H1 (cell line): ENCODE measurements around the gene CEP120. TPM values are rescaled to one million over a fixed set of nuclear protein-coding genes. Genes with fewer than 3 reads are reported as not detected.

ENCODE experiments used
- CTCF ChIA-PET: fragments of 300-600 bp; sonication (Branson Sonifier 250); formaldehyde crosslinking; loops from one replicate; lab custom pipeline; 2021; ENCODE audit not compliant: partially characterized antibody; lab: Charles Lee
- POLR2A ChIA-PET: fragments of 300-600 bp; sonication (Branson Sonifier 250); formaldehyde crosslinking; loops from one replicate; lab custom pipeline; 2021; ENCODE audit warnings: inconsistent platforms; ENCODE audit not compliant: partially characterized antibody; lab: Charles Lee
- DNase-seq, 2 experiments: peaks; one replicate each; pipeline versions ENCODE4 v3.0.0 to v3.0.0-alpha.2; 2010 to 2022; ENCODE audit warnings: low spot score in 2 of 2, low read depth in 1 of 2, mixed read lengths in 1 of 2
- FAIRE-seq: peaks from 2 replicates; lab custom pipeline; 2011; peaks lifted over from hg19 to GRCh38; lab: Jason Lieb, UNC
- H2AFZ ChIP-seq: 2 replicates; pipeline ENCODE4 v1.8.1; 2012; ENCODE audit warnings: low read length, inconsistent platforms
- H2AK5ac ChIP-seq: 2 replicates; pipeline ENCODE4 v1.6.1; 2013; ENCODE audit warnings: low read depth, low read length
- H2BK120ac ChIP-seq: replicated peaks from 2 replicates; pipeline ENCODE3; 2013; ENCODE audit warnings: low read depth, low read length, inconsistent platforms
- H2BK12ac ChIP-seq: 2 replicates; pipeline ENCODE4 v1.6.1; 2013; ENCODE audit warnings: low read depth, low read length
- H2BK15ac ChIP-seq: 2 replicates; pipeline ENCODE4 v1.6.1; 2013; ENCODE audit warnings: low read length
- H2BK20ac ChIP-seq: 2 replicates; pipeline ENCODE4 v1.6.1; 2013; ENCODE audit warnings: low read length
- H2BK5ac ChIP-seq: 2 replicates; pipeline ENCODE4 v1.6.1; 2013; ENCODE audit warnings: low read depth, low read length
- H3K14ac ChIP-seq: 2 replicates; pipeline ENCODE4 v1.6.1; 2013; ENCODE audit warnings: inconsistent platforms; ENCODE audit not compliant: insufficient read length
- H3K18ac ChIP-seq: 2 replicates; pipeline ENCODE4 v1.6.1; 2013; ENCODE audit warnings: low read length; ENCODE audit errors: extremely low read depth
- H3K23ac ChIP-seq: 2 replicates; pipeline ENCODE4 v1.6.1; 2013; ENCODE audit warnings: inconsistent platforms; ENCODE audit not compliant: insufficient read length
- H3K23me2 ChIP-seq: 2 replicates; pipeline ENCODE4 v1.6.1; 2013; ENCODE audit warnings: low read depth, low read length
- H3K27ac ChIP-seq: 2 replicates; pipeline ENCODE4 v1.6.1; 2011; ENCODE audit warnings: low read depth, low read length, inconsistent platforms
- H3K27me3 ChIP-seq, 4 experiments: replicated peaks in 1 of 4; 1 replicate in 1 of 4; 2 replicates in 3 of 4; pipeline versions ENCODE4 v1.6.1 to v1.8.1; 2011 to 2013; ENCODE audit warnings: low read length in 3 of 4, mild to moderate bottlenecking in 3 of 4, inconsistent platforms in 2 of 4, mixed read lengths in 2 of 4, moderate library complexity in 1 of 4; ENCODE audit not compliant: control insufficient read depth in 3 of 4, insufficient read depth in 3 of 4; ENCODE audit errors: extremely low read depth in 1 of 4
- H3K36me3 ChIP-seq, 4 experiments: 2 replicates each; pipeline versions ENCODE4 v1.6.1 to v1.8.1; 2011 to 2013; ENCODE audit warnings: mild to moderate bottlenecking in 4 of 4, low read length in 3 of 4, moderate library complexity in 2 of 4, control low read depth in 1 of 4, inconsistent platforms in 1 of 4; ENCODE audit not compliant: insufficient read depth in 4 of 4, control insufficient read depth in 2 of 4
- H3K4ac ChIP-seq: replicated peaks from 2 replicates; pipeline ENCODE3; 2013; ENCODE audit warnings: low read length, low read depth, mixed read lengths, inconsistent platforms; ENCODE audit not compliant: insufficient read length
- H3K4me1 ChIP-seq, 4 experiments: replicated peaks in 1 of 4; 1 replicate in 1 of 4; 2 replicates in 3 of 4; pipeline versions ENCODE4 v1.6.1 to v1.8.1; 2011 to 2013; ENCODE audit warnings: low read length in 3 of 4, inconsistent platforms in 2 of 4, mixed read lengths in 1 of 4; ENCODE audit not compliant: insufficient read depth in 4 of 4, control insufficient read depth in 3 of 4
- H3K4me2 ChIP-seq, 2 experiments: 2 replicates each; pipeline versions ENCODE4 v1.6.1 to v1.8.1; 2011 to 2013; ENCODE audit warnings: low read depth in 2 of 2, low read length in 2 of 2, control low read depth in 1 of 2, inconsistent platforms in 1 of 2, mild to moderate bottlenecking in 1 of 2; ENCODE audit not compliant: insufficient read depth in 1 of 2
- H3K4me3 ChIP-seq, 4 experiments: fragments of 200-600, 300-600 bp in 1 of 4; sonication (generic), shearing (Covaris generic), sonication (Bioruptor Twin) in 1 of 4; 2 replicates each; pipeline versions ENCODE4 v1.5.1 to v1.8.1; 2011 to 2016; ENCODE audit warnings: low read length in 4 of 4, low read depth in 3 of 4, control low read depth in 2 of 4, inconsistent platforms in 2 of 4, mild to moderate bottlenecking in 2 of 4, mixed read lengths in 1 of 4, moderate library complexity in 1 of 4; ENCODE audit not compliant: insufficient read depth in 2 of 4; ENCODE audit errors: extremely low read depth in 1 of 4
- H3K56ac ChIP-seq: replicated peaks from 2 replicates; pipeline ENCODE3; 2013; ENCODE audit warnings: low read depth, mild to moderate bottlenecking, mixed read lengths, low read length, inconsistent platforms; ENCODE audit not compliant: insufficient read length
- H3K79me1 ChIP-seq: 2 replicates; pipeline ENCODE4 v1.6.1; 2013; ENCODE audit warnings: low read depth, low read length, control low read depth
- H3K79me2 ChIP-seq, 2 experiments: 2 replicates each; pipeline versions ENCODE4 v1.6.1 to v1.8.1; 2012 to 2013; ENCODE audit warnings: low read length in 2 of 2, mild to moderate bottlenecking in 2 of 2, inconsistent platforms in 1 of 2; ENCODE audit not compliant: insufficient read depth in 2 of 2, control insufficient read depth in 1 of 2
- H3K9ac ChIP-seq, 4 experiments: replicated peaks in 1 of 4; 1 replicate in 1 of 4; 2 replicates in 3 of 4; pipeline versions ENCODE4 v1.6.1 to v1.8.1; 2011 to 2013; ENCODE audit warnings: low read depth in 3 of 4, low read length in 3 of 4, control low read depth in 2 of 4, mild to moderate bottlenecking in 2 of 4, moderate library complexity in 2 of 4, inconsistent platforms in 1 of 4; ENCODE audit errors: extremely low read depth in 1 of 4
- H3K9me3 ChIP-seq, 2 experiments: 2 replicates each; pipeline versions ENCODE4 v1.6.1 to v1.8.1; 2012 to 2013; ENCODE audit warnings: mild to moderate bottlenecking in 2 of 2, moderate library complexity in 2 of 2, control low read depth in 1 of 2, inconsistent platforms in 1 of 2, low read depth in 1 of 2, low read length in 1 of 2, mixed read lengths in 1 of 2; ENCODE audit not compliant: insufficient read depth in 2 of 2
- H4K20me1 ChIP-seq, 2 experiments: replicated peaks in 1 of 2; 2 replicates each; pipeline versions ENCODE3 to v1.8.1; 2011 to 2013; ENCODE audit warnings: inconsistent platforms in 2 of 2, low read length in 2 of 2, mild to moderate bottlenecking in 1 of 2; ENCODE audit not compliant: insufficient read depth in 2 of 2, control insufficient read depth in 1 of 2
- H4K5ac ChIP-seq: 2 replicates; pipeline ENCODE4 v1.6.1; 2013; ENCODE audit warnings: low read length, low read depth, mixed read lengths, inconsistent platforms; ENCODE audit not compliant: insufficient read length
- H4K8ac ChIP-seq: 2 replicates; pipeline ENCODE4 v1.8.0; 2013; ENCODE audit warnings: mild to moderate bottlenecking, moderate library complexity, low read length, inconsistent platforms; ENCODE audit not compliant: insufficient read depth; ENCODE audit errors: extremely low read depth
- H4K91ac ChIP-seq: replicated peaks from 2 replicates; pipeline ENCODE3; 2013; ENCODE audit warnings: low read length, mixed read lengths, inconsistent platforms; ENCODE audit not compliant: insufficient read length
- WGBS, 2 experiments: shearing (Covaris generic) in 1 of 2; methylation state at CpG; one replicate each; pipeline versions ENCODE4 v1.1.6 to v1.1.7; 2013 to 2015; ENCODE audit warnings: low lambda C conversion rate in 2 of 2, mixed read lengths in 2 of 2, inconsistent platforms in 1 of 2, low coverage in 1 of 2, missing lambda C conversion rate in 1 of 2; ENCODE audit not compliant: insufficient replicate concordance in 2 of 2, insufficient coverage in 1 of 2, insufficient read length in 1 of 2; ENCODE audit errors: extremely low coverage in 1 of 2, missing lambda C conversion rate in 1 of 2; 5-methylcytosine and 5-hydroxymethylcytosine counted together
- polyA plus RNA-seq, 7 experiments: library from polyadenylated mRNA; depleted of rRNA in 3 of 7; stranded (reverse) in 5 of 7; unstranded in 2 of 7; fragments of >200 nt in 5 of 7; fragments of 200-250 nt in 2 of 7; gene quantifications; 1 replicate in 5 of 7; 2 replicates in 1 of 7; 4 replicates in 1 of 7; pipeline versions ENCODE4 v1.2.1 to v1.2.3, GENCODE V29; 2011 to 2013; ENCODE audit warnings: missing spikeins in 2 of 7, mixed read lengths in 2 of 7
- total RNA-seq: library from RNA; stranded (reverse); fragmentation: NEBNext Ultra II Directional; extraction: Animal tissue kit (Norgen Biotek cat#: 25700); gene quantifications from 2 replicates; pipeline ENCODE4 v1.2.1, GENCODE V29; 2021

CEP120 gene
- total and polyA plus RNA-seq, 2 of the 8 experiments (the other 6 are each of a cell fraction or from before 2014, with no cell fraction given), result 9.3 to 17.9 TPM

- no peaks in the 10 kb centered on the region for H3K23me2 ChIP-seq
- H3K4me2 ChIP-seq, result no peak overlapping the region
- no peak overlapping the region for H4K5ac ChIP-seq
- H4K8ac ChIP-seq, result no peak overlapping the region
- H4K20me1 ChIP-seq, result no peaks in the 10 kb centered on the region
- FAIRE-seq (no peak), DNase-seq (no peak)
- no peak overlapping the region for H3K4ac ChIP-seq
- whole genome bisulfite sequencing, 2 experiments, result 92% methylated on average over 4 of the region's 4 CpGs; no CpG with 5 or more reads in 1 of the 2 experiments
- no peak overlapping the region for H3K56ac ChIP-seq
- H3K4me3 ChIP-seq, result no peak overlapping the region
- no peak overlapping the region for H3K27ac ChIP-seq
- no peak overlapping the region for H2AK5ac ChIP-seq
- no peak overlapping the region for H3K14ac ChIP-seq
- H3K9me3 ChIP-seq, result no peaks in the 10 kb centered on the region
- H2BK120ac ChIP-seq, result no peak overlapping the region
- no peaks in the 10 kb centered on the region for H3K27me3 ChIP-seq
- no peak overlapping the region for H2BK20ac ChIP-seq
- H3K79me1 ChIP-seq, result no peaks in the 10 kb centered on the region
- H2BK15ac ChIP-seq, result no peak overlapping the region
- no peaks in the 10 kb centered on the region for H3K79me2 ChIP-seq
- no peak overlapping the region for H2BK12ac ChIP-seq
- no peak overlapping the region for H2BK5ac ChIP-seq
- CTCF ChIA-PET, result interaction anchor here (0.6 to 3.6 kb wide), 2 partner anchors 12 to 77 kb away, joined by 3 to 16 read pairs; no protein-coding TSS in a partner anchor
- no peak overlapping the region for H2AFZ ChIP-seq
- no peak overlapping the region for H3K18ac ChIP-seq
- POLR2A ChIA-PET, result no interaction called here
- no peak overlapping the region for H3K23ac ChIP-seq
- no peak overlapping the region for H3K9ac ChIP-seq
- no peaks in the 10 kb centered on the region for H3K36me3 ChIP-seq
- H3K4me1 ChIP-seq, result no peaks in the 10 kb centered on the region
- no peak overlapping the region for H4K91ac ChIP-seq
These were observed 117.5 kb downstream of the CEP120 start for GRCh38 chr5:123305751-123306150.
